AG04450 (cell line): ENCODE results near the gene SYTL2. TPM values are rescaled to one million over a fixed set of nuclear protein-coding genes. Genes with fewer than 3 reads are reported as not detected.

Experiments
- CTCF ChIA-PET: fragments of 300-600, 350-600 bp; formaldehyde crosslinking; extraction: SDS; loops from one replicate; lab custom pipeline; 2022; ENCODE audit warnings: antibody characterized with exemption, inconsistent platforms; lab: Charles Lee
- POLR2A ChIA-PET: fragments of 350-600 bp; formaldehyde crosslinking; extraction: SDS; loops from one replicate; lab custom pipeline; 2021; ENCODE audit warnings: antibody characterized with exemption, inconsistent platforms; lab: Yijun Ruan, JAX
- DNase-seq: peaks from one replicate; pipeline ENCODE4 v3.0.0-alpha.2; 2011; ENCODE audit warnings: low read depth, low spot score
- H3K27ac ChIP-seq: one replicate; pipeline ENCODE4 v1.5.1; 2012; ENCODE audit warnings: low read depth, low read length, control low read depth
- H3K27me3 ChIP-seq: one replicate; pipeline ENCODE4 v1.6.0; 2012; ENCODE audit warnings: low read length; ENCODE audit not compliant: control insufficient read depth, insufficient read depth
- H3K4me3 ChIP-seq: 2 replicates; pipeline ENCODE4 v1.5.1; 2011; ENCODE audit warnings: mild to moderate bottlenecking, low read depth, low read length, control low read depth
- H3K9me3 ChIP-seq: 2 replicates; pipeline ENCODE4 v1.5.1; 2012; ENCODE audit warnings: low read length; ENCODE audit not compliant: control insufficient read depth, insufficient read depth
- CTCF ChIP-seq: IDR thresholded peaks from 2 replicates; pipeline ENCODE4 v1.5.1; 2011; ENCODE audit warnings: low read depth, low read length, control low read depth, inconsistent platforms
- polyA plus RNA-seq: library from polyadenylated mRNA; depleted of rRNA; stranded (reverse); fragments of >200 nt; gene quantifications from 2 replicates; pipeline ENCODE4 v1.2.3, GENCODE V29; 2011

SYTL2 gene
- polyA plus RNA-seq, 1 experiment: 169 TPM

DNA sequence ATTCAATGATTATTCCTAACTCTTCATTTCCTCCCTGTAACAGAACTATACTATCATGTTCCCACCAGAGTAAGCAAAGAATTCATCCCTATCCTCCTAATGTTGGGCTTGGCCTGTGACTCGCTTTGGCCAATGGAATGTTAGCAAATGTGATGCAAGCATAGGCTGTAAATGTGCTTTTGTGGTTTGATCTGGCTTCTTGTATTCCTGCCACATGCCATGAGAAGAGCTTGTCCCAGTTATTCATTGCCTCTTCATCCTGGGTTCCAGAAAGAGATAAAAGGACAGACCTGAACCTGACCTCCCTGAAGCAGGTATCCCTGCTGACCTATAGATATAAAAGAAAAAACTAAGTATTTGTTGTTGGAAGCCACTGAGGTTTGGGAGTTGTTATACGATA is 51.0 kb downstream of the SYTL2 start:
- Histone ChIP-seq H3K27ac (peak overlapping the region; percentile 34), H3K9me3 (no peaks in the 10 kb centered on the region), H3K27me3 (no peaks in the 10 kb centered on the region), H3K4me3 (no peak overlapping the region)
- POLR2A ChIA-PET: no interaction called here
- CTCF ChIA-PET: interaction anchor here (0.6 kb wide), 1 partner anchor 95 kb away, joined by 3 read pairs; the partner anchor contains the start of gene CCDC83
- TF ChIP-seq CTCF: no peak
- DNase-seq: peak; percentile 76

GRCh38 chr11:85758480-85759039 is 52.4 kb downstream of the SYTL2 start:
- CTCF ChIA-PET: no interaction called here
- POLR2A ChIA-PET: no interaction called here
- TF ChIP-seq CTCF: no peak
- Histone ChIP-seq H3K27ac (no peak overlapping the region), H3K27me3 (no peaks in the 10 kb centered on the region), H3K9me3 (no peaks in the 10 kb centered on the region), H3K4me3 (no peak overlapping the region)
- no peak for DNase-seq

GRCh38 chr11:85758026-85758425 is 52.9 kb downstream of the SYTL2 start:
- Histone ChIP-seq H3K4me3 (no peak overlapping the region), H3K27me3 (no peaks in the 10 kb centered on the region), H3K27ac (no peak overlapping the region), H3K9me3 (no peaks in the 10 kb centered on the region)
- DNase-seq: no peak
- ChIA-PET POLR2A (no interaction called here), CTCF (no interaction called here)
- no peak for TF ChIP-seq CTCF

DNA sequence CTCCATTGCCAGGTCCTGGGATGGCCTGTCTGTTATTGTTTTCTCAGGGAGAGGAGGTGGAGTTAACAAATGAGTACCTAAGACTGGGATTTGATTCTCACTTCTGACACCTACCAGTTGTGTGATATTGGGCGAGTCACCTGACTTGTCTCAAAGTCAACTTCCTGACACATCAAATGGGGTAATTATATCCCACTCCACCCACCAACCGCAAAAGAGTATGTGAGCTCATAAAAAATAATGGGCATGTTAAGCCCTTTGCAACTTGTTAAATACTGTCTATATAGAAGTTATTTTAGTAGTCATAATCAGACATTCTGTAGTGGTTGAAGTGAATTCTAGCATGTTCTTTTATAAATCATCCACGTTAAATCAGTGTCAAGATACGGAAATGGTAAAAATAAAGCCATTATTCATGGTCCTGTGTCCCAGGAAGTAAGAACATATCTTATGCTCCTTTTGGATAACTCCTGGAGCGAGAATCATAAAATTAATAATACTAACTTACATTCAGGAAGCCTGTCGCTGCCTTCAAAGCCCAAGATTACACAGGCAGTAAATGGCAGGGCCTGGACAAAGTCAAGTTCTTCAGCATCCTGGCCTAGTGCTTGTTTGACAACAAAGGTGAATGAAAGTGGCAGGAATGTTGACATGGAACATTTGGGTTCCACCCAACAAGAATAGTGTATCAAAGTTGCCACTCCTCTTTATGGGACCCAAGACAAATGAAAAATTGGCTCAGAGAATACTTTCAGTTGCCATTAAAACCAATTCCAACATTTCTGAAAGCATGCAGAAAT is 54.3 kb downstream of the SYTL2 start:
- Histone ChIP-seq H3K9me3 (no peaks in the 10 kb centered on the region), H3K27me3 (no peaks in the 10 kb centered on the region), H3K27ac (no peak overlapping the region), H3K4me3 (no peak overlapping the region)
- no peak for DNase-seq
- CTCF ChIA-PET: no interaction called here
- TF ChIP-seq CTCF: no peak
- POLR2A ChIA-PET: no interaction called here

- no peak for TF ChIP-seq CTCF
- H3K4me3 ChIP-seq: no peak overlapping the region
- POLR2A ChIA-PET: no interaction called here
These were observed 55.2 kb downstream of the SYTL2 start for GRCh38 chr11:85755701-85756100.

More at GRCh38 chr11:85755701-85756100, 55.2 kb downstream of the SYTL2 start:
- no peak for DNase-seq
- Histone ChIP-seq H3K27me3 (no peaks in the 10 kb centered on the region), H3K9me3 (no peaks in the 10 kb centered on the region), H3K27ac (no peak overlapping the region)
- CTCF ChIA-PET: no interaction called here
